ENCODE measurements around the gene ZNF569. TPM values are rescaled to one million over a fixed set of nuclear protein-coding genes. Genes with fewer than 3 reads are reported as not detected.

The ZNF569 gene
- total and polyA plus RNA-seq, 2 of the 4 experiments (the other 2 are of a cell fraction), result 1.8 to 5.9 TPM

DNA sequence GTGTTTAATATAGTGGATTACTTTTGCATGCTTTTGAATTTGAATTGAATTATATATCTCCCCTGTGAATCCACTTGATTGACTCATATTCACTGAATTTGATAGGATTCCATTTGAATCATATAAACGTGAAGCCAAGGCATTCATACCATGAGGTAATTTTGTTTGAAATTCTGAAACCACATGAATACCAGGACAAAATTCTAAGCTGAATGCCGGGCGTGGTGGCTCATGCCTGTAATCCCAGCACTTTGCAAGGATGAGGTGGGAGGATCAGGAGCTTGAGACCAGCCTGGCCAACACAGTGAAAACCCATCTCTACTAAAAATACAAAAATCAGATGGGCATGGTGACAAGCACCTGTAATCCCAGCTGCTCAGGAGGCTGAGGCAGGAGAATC, 43.9 kb upstream of the ZNF569 start:
- in situ Hi-C loops (cut with MboI; ENCODE audit: low sequenced_read_pairs) (no loop called here), intact Hi-C loops (cut with micrococcal nuclease) (no loop called here), dilution Hi-C loops (cut with HindIII; ENCODE audit: low sequenced_read_pairs, unreplicated experiment) (no loop called here)
- H3K79me1 ChIP-seq (ENCODE audit: low read depth in 1 of 2, low read length in 2 of 2), result no peaks in the 10 kb centered on the region
- H3K18ac ChIP-seq (ENCODE audit: low read depth, low read length), result no peak overlapping the region
- no peak overlapping the region for H3K4me3 ChIP-seq (ENCODE audit: insufficient read depth, low read depth, low read length)
- no peak overlapping the region for H2BK15ac ChIP-seq (ENCODE audit: low read depth, low read length)
- no peak overlapping the region for H3K27ac ChIP-seq (ENCODE audit: insufficient read depth, low read length)
- H3K9ac ChIP-seq (ENCODE audit: low read depth, low read length), result no peak overlapping the region
- H2BK5ac ChIP-seq (ENCODE audit: low read depth, low read length, poor library complexity, severe bottlenecking), result no peak overlapping the region
- TF ChIP-seq FOS (IDR thresholded peaks at IDR 0.05; ENCODE audit: low read depth, low read length) (no peak), CHD1 (IDR thresholded peaks at IDR 0.05; ENCODE audit: low read depth, low read length) (no peak), USF2 (IDR thresholded peaks at IDR 0.05; ENCODE audit: low read depth, low read length) (no peak), CEBPB (IDR thresholded peaks at IDR 0.05; ENCODE audit: low read depth, low read length) (no peak), RAD21 (IDR thresholded peaks at IDR 0.05; ENCODE audit: low read length) (no peak), BHLHE40 (IDR thresholded peaks at IDR 0.05; ENCODE audit: low read depth, low read length) (no peak), MAZ (IDR thresholded peaks at IDR 0.05; ENCODE audit: borderline replicate concordance, low read depth, low read length) (no peak)
- DNase-seq (no peak), ATAC-seq (ENCODE audit: low read depth) (no peak)
- H4K5ac ChIP-seq (ENCODE audit: low read depth, low read length), result no peak overlapping the region
- H3K36me3 ChIP-seq (ENCODE audit: control insufficient read depth, insufficient read depth, low read length), result 0 out of 2 replicates have a peak, but pooled peaks cover 2% of the 10 kb centered on the region
- no peak overlapping the region for H3K56ac ChIP-seq (ENCODE audit: extremely low read depth, insufficient read depth, low read length)
- no peak overlapping the region for H4K8ac ChIP-seq (ENCODE audit: low read depth in 2 of 2, low read length in 2 of 2)
- H3K27me3 ChIP-seq (ENCODE audit: control insufficient read depth, insufficient read depth, low read length), result no peaks in the 10 kb centered on the region
- H3K4me2 ChIP-seq (ENCODE audit: low read depth, low read length), result no peak overlapping the region
- H3K9me1 ChIP-seq (ENCODE audit: insufficient read depth, low read length), result no peaks in the 10 kb centered on the region
- H2BK120ac ChIP-seq (ENCODE audit: low read depth, low read length), result no peak overlapping the region
- H2AK9ac ChIP-seq (replicated peaks; ENCODE audit: low read depth, low read length, poor library complexity), result no peak overlapping the region
- H2AFZ ChIP-seq (replicated peaks; ENCODE audit: low read length, poor library complexity), result no peak overlapping the region
- H3K9me3 ChIP-seq (ENCODE audit: control insufficient read depth, insufficient read depth, low read length), result peaks cover 2% of the 10 kb centered on the region; the same call in 1 of the 2 replicates
- no peak overlapping the region for H3K4ac ChIP-seq (ENCODE audit: low read depth, low read length)
- CTCF ChIA-PET, result no interaction called here
- no CpG with 5 or more reads among the region's 3 CpGs for WGBS, 2 experiments (ENCODE audit: extremely low coverage in 2 of 2, insufficient read length in 1 of 2)
- H2BK20ac ChIP-seq (ENCODE audit: low read depth, low read length), result no peak overlapping the region
- no peaks in the 10 kb centered on the region for H4K20me1 ChIP-seq (ENCODE audit: insufficient read depth, low read length)
- no TSS peak for BruUV-seq (replicated peaks)
- POLR2A ChIA-PET (ENCODE audit: unreplicated experiment), result no interaction called here
- H2AK5ac ChIP-seq (ENCODE audit: low read depth, low read length), result no peak overlapping the region
- no peak overlapping the region for H4K91ac ChIP-seq (ENCODE audit: insufficient read depth, low read depth, low read length)
- H3K4me1 ChIP-seq (ENCODE audit: control insufficient read depth, insufficient read depth, low read length), result no peaks in the 10 kb centered on the region
- no peak overlapping the region for H3K14ac ChIP-seq (replicated peaks; ENCODE audit: low read depth, low read length)
- H3K23ac ChIP-seq (ENCODE audit: low read depth, low read length), result no peak overlapping the region

Data from IMR-90 (cell line).